AG08396 (cell line): ENCODE data around the gene GABRB3.

ENCODE experiments used
- DNase-seq: peaks from one replicate; pipeline ENCODE4 v3.0.0; 2012; ENCODE audit warnings: low spot score, mixed read lengths

Gene GABRB3

GRCh38 chr15:26551473-26551872 is 221.4 kb downstream of the GABRB3 start:
- no peak for DNase-seq

- DNase-seq, result no peak
Measured at GRCh38 chr15:26550880-26551279, 222.0 kb downstream of the GABRB3 start.

- DNase-seq, result no peak
Measured at GRCh38 chr15:26537663-26538062, 235.2 kb downstream of the GABRB3 start.

GRCh38 chr15:26531489-26531888 is 241.4 kb downstream of the GABRB3 start:
- no peak for DNase-seq

GRCh38 chr15:26525096-26525495 is 247.8 kb downstream of the GABRB3 start:
- no peak for DNase-seq

- DNase-seq, result no peak
Measured at GRCh38 chr15:26521691-26522198, 251.1 kb downstream of the GABRB3 start.

- no peak for DNase-seq
Measured at GRCh38 chr15:26521130-26521529, 251.7 kb downstream of the GABRB3 start.

- no peak for DNase-seq
Measured at GRCh38 chr15:26518885-26519284, 254.0 kb downstream of the GABRB3 start.

GRCh38 chr15:26516102-26516980 is 256.5 kb downstream of the GABRB3 start:
- no peak for DNase-seq

- DNase-seq, result no peak
Measured at GRCh38 chr15:26504009-26504408, 268.9 kb downstream of the GABRB3 start.
